Caco-2 (cell line): Measurements from ENCODE around the gene PCDHGA11. TPM values are rescaled to one million over a fixed set of nuclear protein-coding genes. Genes with fewer than 3 reads are reported as not detected.

Experiments used
- BruUV-seq: library from RNA; stranded (reverse); fragments of 400-500 nt; replicated peaks from 2 replicates; lab custom pipeline; 2021; lab: Mats Ljungman, UMichigan
- CTCF ChIA-PET: fragments of 300-600 bp; sonication (Branson Sonifier 250); formaldehyde crosslinking; loops from one replicate; lab custom pipeline; 2022; ENCODE audit warnings: antibody characterized with exemption; lab: Charles Lee
- POLR2A ChIA-PET: fragments of 300-600 bp; sonication (Branson Sonifier 250); formaldehyde crosslinking; loops from one replicate; lab custom pipeline; 2022; ENCODE audit warnings: antibody characterized with exemption; lab: Charles Lee
- DNase-seq, 2 experiments: peaks; one replicate each; pipeline versions ENCODE4 v3.0.0 to v3.0.0-alpha.2; 2020 to 2022
- H3K27me3 ChIP-seq: replicated peaks from 2 replicates; pipeline ENCODE4 v1.6.0; 2011; ENCODE audit warnings: low read length; ENCODE audit not compliant: control insufficient read depth, insufficient read depth
- H3K36me3 ChIP-seq: 2 replicates; pipeline ENCODE4 v1.5.1; 2011; ENCODE audit warnings: low read length; ENCODE audit not compliant: control insufficient read depth, insufficient read depth
- H3K4me1 ChIP-seq: fragments of 250-450 bp; sonication (Bioruptor Pico); 2 replicates; pipeline ENCODE4 v1.5.1; 2020; ENCODE audit warnings: mild to moderate bottlenecking
- H3K4me3 ChIP-seq: 2 replicates; pipeline ENCODE4 v1.5.1; 2011; ENCODE audit warnings: low read depth, mild to moderate bottlenecking, control low read depth, low read length
- H3K9me3 ChIP-seq: fragments of 250-450 bp; sonication (Bioruptor Pico); 2 replicates; pipeline ENCODE4 v1.5.1; 2020; ENCODE audit warnings: mild to moderate bottlenecking, moderate library complexity
- H3K27ac Mint-ChIP-seq: one replicate; pipeline ENCODE4 v1.8.0; 2022; ENCODE audit warnings: mixed read lengths; ENCODE audit not compliant: unreplicated experiment
- H3K27me3 Mint-ChIP-seq: one replicate; pipeline ENCODE4 v1.8.0; 2022; ENCODE audit warnings: mixed read lengths; ENCODE audit not compliant: insufficient read depth, unreplicated experiment
- H3K36me3 Mint-ChIP-seq: one replicate; pipeline ENCODE4 v1.8.0; 2022; ENCODE audit warnings: mild to moderate bottlenecking, mixed read lengths; ENCODE audit not compliant: insufficient read depth, unreplicated experiment
- H3K4me1 Mint-ChIP-seq: one replicate; pipeline ENCODE4 v1.8.0; 2022; ENCODE audit warnings: low read depth, mixed read lengths; ENCODE audit not compliant: unreplicated experiment
- H3K4me3 Mint-ChIP-seq: one replicate; pipeline ENCODE4 v1.8.0; 2022; ENCODE audit warnings: mild to moderate bottlenecking, moderate library complexity, mixed read lengths; ENCODE audit not compliant: unreplicated experiment
- H3K9me3 Mint-ChIP-seq: one replicate; pipeline ENCODE4 v1.8.0; 2022; ENCODE audit warnings: mixed read lengths; ENCODE audit not compliant: unreplicated experiment
- intact Hi-C: fragments of 100-400 bp; cut with micrococcal nuclease; formaldehyde crosslinking; loops from one replicate; pipeline ENCODE4 v1.10.0; 2022; ENCODE audit not compliant: unreplicated experiment
- total RNA-seq: library from RNA; stranded (reverse); gene quantifications from 2 replicates; pipeline ENCODE4 v1.2.3, GENCODE V29; 2022
- TF ChIP-seq, protein P1 (sequence below), 2 experiments: fragments of 200-600 bp in 1 of 2; IDR thresholded peaks; 1 replicate in 1 of 2; 2 replicates in 1 of 2; pipeline versions ENCODE4 v1.5.1 to v1.8.0; 2011 to 2022; ENCODE audit warnings: antibody characterized with exemption in 1 of 2, control low read depth in 1 of 2, inconsistent platforms in 1 of 2, low read depth in 1 of 2, low read length in 1 of 2, mild to moderate bottlenecking in 1 of 2, moderate library complexity in 1 of 2; ENCODE audit not compliant: insufficient read depth in 1 of 2, severe bottlenecking in 1 of 2, unreplicated experiment in 1 of 2

The PCDHGA11 gene
- total RNA-seq, 1 experiment from 2014 or later: 1.2 TPM

DNA sequence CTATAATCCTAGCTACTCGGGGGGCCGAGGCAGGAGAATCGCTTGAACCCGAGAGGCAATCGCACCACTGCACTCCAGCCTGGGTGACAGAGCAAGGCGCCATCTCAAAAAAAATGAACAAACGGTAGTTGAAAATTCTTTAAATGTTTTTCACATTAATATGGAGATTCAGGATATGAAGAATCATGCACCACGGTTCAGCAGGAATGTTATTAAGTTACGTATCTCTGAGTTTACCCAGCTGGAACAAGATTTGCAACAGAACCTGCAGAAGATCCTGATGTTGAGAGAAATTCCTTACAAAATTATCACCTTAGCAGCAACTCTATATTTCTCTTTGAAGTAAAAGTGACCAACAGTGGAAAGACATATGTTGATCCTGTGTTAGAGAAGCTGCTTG lies 19.5 kb downstream of the PCDHGA11 start:
- no TSS peak for BruUV-seq
- TF ChIP-seq, protein P1, sequence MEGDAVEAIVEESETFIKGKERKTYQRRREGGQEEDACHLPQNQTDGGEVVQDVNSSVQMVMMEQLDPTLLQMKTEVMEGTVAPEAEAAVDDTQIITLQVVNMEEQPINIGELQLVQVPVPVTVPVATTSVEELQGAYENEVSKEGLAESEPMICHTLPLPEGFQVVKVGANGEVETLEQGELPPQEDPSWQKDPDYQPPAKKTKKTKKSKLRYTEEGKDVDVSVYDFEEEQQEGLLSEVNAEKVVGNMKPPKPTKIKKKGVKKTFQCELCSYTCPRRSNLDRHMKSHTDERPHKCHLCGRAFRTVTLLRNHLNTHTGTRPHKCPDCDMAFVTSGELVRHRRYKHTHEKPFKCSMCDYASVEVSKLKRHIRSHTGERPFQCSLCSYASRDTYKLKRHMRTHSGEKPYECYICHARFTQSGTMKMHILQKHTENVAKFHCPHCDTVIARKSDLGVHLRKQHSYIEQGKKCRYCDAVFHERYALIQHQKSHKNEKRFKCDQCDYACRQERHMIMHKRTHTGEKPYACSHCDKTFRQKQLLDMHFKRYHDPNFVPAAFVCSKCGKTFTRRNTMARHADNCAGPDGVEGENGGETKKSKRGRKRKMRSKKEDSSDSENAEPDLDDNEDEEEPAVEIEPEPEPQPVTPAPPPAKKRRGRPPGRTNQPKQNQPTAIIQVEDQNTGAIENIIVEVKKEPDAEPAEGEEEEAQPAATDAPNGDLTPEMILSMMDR (IDR thresholded peaks at IDR 0.05; ENCODE audit: insufficient read depth in 1 of 2, low read depth in 1 of 2, low read length in 1 of 2, severe bottlenecking in 1 of 2, unreplicated experiment in 1 of 2): no peak
- peaks cover 24% of the 10 kb centered on the region for H3K9me3 Mint-ChIP-seq
- Histone ChIP-seq H3K4me3 (no peak overlapping the region), H3K36me3 (no peaks in the 10 kb centered on the region), H3K27me3 (no peaks in the 10 kb centered on the region), H3K4me1 (no peaks in the 10 kb centered on the region), H3K9me3 (peaks cover 3% of the 10 kb centered on the region; the same call in 1 of the 2 replicates)
- no peaks in the 10 kb centered on the region for H3K36me3 Mint-ChIP-seq
- no peak for DNase-seq
- no peak overlapping the region for H3K27ac Mint-ChIP-seq
- H3K27me3 Mint-ChIP-seq: no peaks in the 10 kb centered on the region
- H3K4me3 Mint-ChIP-seq: no peak overlapping the region
- ChIA-PET CTCF (no interaction called here), POLR2A (no interaction called here)
- intact Hi-C loops: no loop called here
- no peaks in the 10 kb centered on the region for H3K4me1 Mint-ChIP-seq

DNA sequence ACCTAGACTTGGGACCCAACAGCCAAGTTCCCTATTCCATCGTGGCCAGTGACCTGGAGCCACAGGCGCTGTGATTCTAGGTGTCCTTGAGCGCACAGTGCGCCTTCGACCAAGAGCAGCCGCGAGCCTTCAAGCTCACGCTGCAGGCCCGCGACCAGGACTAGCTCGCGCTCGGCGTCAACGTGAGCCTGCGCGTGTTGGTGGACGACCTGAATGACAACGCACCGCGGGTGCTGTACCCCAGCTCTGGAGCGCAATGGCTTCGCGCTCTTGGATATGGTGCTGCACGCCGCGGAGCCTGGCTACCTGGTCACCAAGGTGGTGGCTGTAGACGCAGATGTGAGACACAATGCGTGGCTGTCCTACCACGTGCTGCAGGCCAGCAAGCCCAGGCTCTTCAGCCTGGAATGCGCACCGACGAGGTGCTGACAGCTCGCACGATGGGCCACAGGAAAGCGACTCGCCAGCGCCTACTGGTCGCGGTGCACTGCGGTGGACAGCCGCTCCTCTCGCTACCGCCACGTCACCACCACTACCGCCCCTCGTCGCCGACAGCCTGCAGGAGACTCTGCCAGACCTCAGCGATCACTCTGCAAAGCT lies 20.8 kb downstream of the PCDHGA11 start:
- Histone ChIP-seq H3K36me3 (no peaks in the 10 kb centered on the region), H3K9me3 (peaks cover 3% of the 10 kb centered on the region; the same call in 1 of the 2 replicates), H3K4me3 (no peak overlapping the region), H3K4me1 (no peaks in the 10 kb centered on the region), H3K27me3 (no peaks in the 10 kb centered on the region)
- POLR2A ChIA-PET: no interaction called here
- Mint-ChIP-seq H3K36me3 (no peaks in the 10 kb centered on the region), H3K27ac (no peak overlapping the region), H3K27me3 (no peaks in the 10 kb centered on the region), H3K4me1 (no peaks in the 10 kb centered on the region), H3K9me3 (peaks cover 37% of the 10 kb centered on the region), H3K4me3 (no peak overlapping the region)
- CTCF ChIA-PET: interaction anchor here (0.7 to 1.2 kb wide), 2 partner anchors 8 to 66 kb away, joined by 3 read pairs; no protein-coding TSS in a partner anchor
- TF ChIP-seq, protein P1 (IDR thresholded peaks at IDR 0.05; ENCODE audit: insufficient read depth in 1 of 2, low read depth in 1 of 2, low read length in 1 of 2, severe bottlenecking in 1 of 2, unreplicated experiment in 1 of 2): no peak
- intact Hi-C loops: no loop called here
- no peak for DNase-seq
- no TSS peak for BruUV-seq

DNA sequence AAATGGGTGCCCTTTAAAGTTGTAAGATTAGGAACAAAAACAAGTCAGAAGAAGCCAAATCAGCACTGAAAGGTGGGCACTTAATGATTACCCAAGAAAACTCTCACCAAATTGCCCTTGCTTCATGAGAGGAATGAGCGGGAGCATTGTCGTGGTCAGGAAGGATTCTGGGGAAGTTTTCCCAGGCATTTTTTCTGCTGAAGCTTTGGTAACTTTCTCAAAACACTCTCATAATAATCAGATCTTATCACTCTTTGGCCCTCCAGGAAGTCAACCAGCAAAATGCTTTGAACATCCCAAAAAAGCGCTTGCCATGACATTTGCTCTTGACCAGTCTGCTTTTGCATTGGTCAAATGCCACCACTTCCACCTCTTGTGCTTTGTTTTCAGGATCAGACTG lies 44.5 kb downstream of the PCDHGA11 start:
- Histone ChIP-seq H3K4me1 (no peaks in the 10 kb centered on the region), H3K9me3 (peaks cover 4% of the 10 kb centered on the region), H3K27me3 (no peaks in the 10 kb centered on the region), H3K4me3 (no peak overlapping the region), H3K36me3 (no peaks in the 10 kb centered on the region)
- Mint-ChIP-seq H3K36me3 (no peaks in the 10 kb centered on the region), H3K27me3 (no peaks in the 10 kb centered on the region), H3K27ac (no peak overlapping the region), H3K4me1 (no peaks in the 10 kb centered on the region), H3K4me3 (no peak overlapping the region), H3K9me3 (no peaks in the 10 kb centered on the region)
- TF ChIP-seq, protein P1 (IDR thresholded peaks at IDR 0.05; ENCODE audit: insufficient read depth in 1 of 2, low read depth in 1 of 2, low read length in 1 of 2, severe bottlenecking in 1 of 2, unreplicated experiment in 1 of 2): no peak
- no peak for DNase-seq
- intact Hi-C loops: no loop called here
- ChIA-PET CTCF (no interaction called here), POLR2A (interaction anchor here (0.7 kb wide), 1 partner anchor 1220 kb away, joined by 3 read pairs; no protein-coding TSS in a partner anchor)
- no TSS peak for BruUV-seq

Other genes with a start within 250 kb of the PCDHGA11 start
- not detected in 2 replicates for gene PCDHB7, start 248.4 kb upstream of the PCDHGA11 start, total RNA-seq
- not detected in 2 replicates for gene PCDHB8, start 243.3 kb upstream of the PCDHGA11 start, total RNA-seq
- 0.07 TPM in 1 of 2 replicates, not detected in the other for gene PCDHB16, start 238.7 kb upstream of the PCDHGA11 start, total RNA-seq
- not detected in 2 replicates for gene PCDHB9, start 233.9 kb upstream of the PCDHGA11 start, total RNA-seq
- 0.09 TPM in 1 of 2 replicates, not detected in the other for gene PCDHB10, start 228.7 kb upstream of the PCDHGA11 start, total RNA-seq
- 0.12 TPM in 1 of 2 replicates, not detected in the other for gene PCDHB11, start 221.4 kb upstream of the PCDHGA11 start, total RNA-seq
- 0.12 TPM in 1 of 2 replicates, not detected in the other for gene PCDHB12, start 212.3 kb upstream of the PCDHGA11 start, total RNA-seq
- gene PCDHB13, start 207.1 kb upstream of the PCDHGA11 start, total RNA-seq: 0.12 TPM in 1 of 2 replicates, not detected in the other
- gene PCDHB14, start 197.7 kb upstream of the PCDHGA11 start, total RNA-seq: 0.41 and 0.44 TPM in 2 replicates
- 0.21 TPM in 1 of 2 replicates, not detected in the other for gene PCDHB15, start 175.7 kb upstream of the PCDHGA11 start, total RNA-seq
- gene SLC25A2, start 117.0 kb upstream of the PCDHGA11 start, total RNA-seq: 0.64 and 0.67 TPM in 2 replicates
- gene TAF7, start 100.3 kb upstream of the PCDHGA11 start, total RNA-seq: 77.2 and 78.7 TPM in 2 replicates
- 0.64 and 1.1 TPM in 2 replicates for gene PCDHGA1, start 90.5 kb upstream of the PCDHGA11 start, total RNA-seq
- 0.20 and 0.23 TPM in 2 replicates for gene PCDHGA2, start 82.3 kb upstream of the PCDHGA11 start, total RNA-seq
- 0.11 TPM in 1 of 2 replicates, not detected in the other for gene PCDHGA3, start 77.2 kb upstream of the PCDHGA11 start, total RNA-seq
- 0.60 and 0.66 TPM in 2 replicates for gene PCDHGB1, start 71.0 kb upstream of the PCDHGA11 start, total RNA-seq
- 0.49 and 0.54 TPM in 2 replicates for gene PCDHGA4, start 66.0 kb upstream of the PCDHGA11 start, total RNA-seq
- 1.00 and 1.3 TPM in 2 replicates for gene PCDHGB2, start 61.1 kb upstream of the PCDHGA11 start, total RNA-seq
- gene PCDHGA5, start 56.9 kb upstream of the PCDHGA11 start, total RNA-seq: 0.57 and 0.72 TPM in 2 replicates
- 0.54 and 0.60 TPM in 2 replicates for gene PCDHGB3, start 50.8 kb upstream of the PCDHGA11 start, total RNA-seq
- 0.49 and 0.79 TPM in 2 replicates for gene PCDHGA6, start 47.2 kb upstream of the PCDHGA11 start, total RNA-seq
- gene PCDHGA7, start 38.3 kb upstream of the PCDHGA11 start, total RNA-seq: 0.09 and 0.43 TPM in 2 replicates
- 0.12 and 0.14 TPM in 2 replicates for gene PCDHGB4, start 33.4 kb upstream of the PCDHGA11 start, total RNA-seq
- 0.14 and 0.18 TPM in 2 replicates for gene PCDHGA8, start 28.4 kb upstream of the PCDHGA11 start, total RNA-seq
- 13.2 and 13.4 TPM in 2 replicates for gene PCDHGB5, start 23.1 kb upstream of the PCDHGA11 start, total RNA-seq
- gene PCDHGA9, start 18.3 kb upstream of the PCDHGA11 start, total RNA-seq: 2.8 and 4.4 TPM in 2 replicates
- gene PCDHGB6, start 13.0 kb upstream of the PCDHGA11 start, total RNA-seq: 2.5 and 2.8 TPM in 2 replicates
- gene PCDHGA10, start 8.1 kb upstream of the PCDHGA11 start, total RNA-seq: 2.9 and 3.6 TPM in 2 replicates
- 2.3 and 2.4 TPM in 2 replicates for gene PCDHGB7, start 3.4 kb upstream of the PCDHGA11 start, total RNA-seq
- gene PCDHGA12, start 9.5 kb downstream of the PCDHGA11 start, total RNA-seq: 0.52 and 1.0 TPM in 2 replicates
- gene PCDHGC3, start 54.9 kb downstream of the PCDHGA11 start, total RNA-seq: 1.3 and 2.9 TPM in 2 replicates
- 0.28 and 0.39 TPM in 2 replicates for gene PCDHGC4, start 64.0 kb downstream of the PCDHGA11 start, total RNA-seq
- 0.21 and 0.25 TPM in 2 replicates for gene PCDHGC5, start 68.0 kb downstream of the PCDHGA11 start, total RNA-seq
- gene DIAPH1, start 197.9 kb downstream of the PCDHGA11 start, total RNA-seq: 161 and 167 TPM in 2 replicates
- gene HDAC3, start 215.8 kb downstream of the PCDHGA11 start, total RNA-seq: 73.0 and 74.5 TPM in 2 replicates
- gene RELL2, start 215.9 kb downstream of the PCDHGA11 start, total RNA-seq: 8.7 and 13.6 TPM in 2 replicates
- gene FCHSD1, start 230.4 kb downstream of the PCDHGA11 start, total RNA-seq: 25.0 and 26.8 TPM in 2 replicates